Measurements from ENCODE around the gene BTBD3.

- TF ChIP-seq CTCF (IDR thresholded peaks at IDR 0.05) (no peak), POLR2A (IDR thresholded peaks at IDR 0.05) (no peak)
Observed at GRCh38 chr20:11929947-11930346, 12.3 kb downstream of the BTBD3 start.
